GM12875 (cell line): ENCODE measurements around the gene GRIK4.

Experiments
- H3K4me3 ChIP-seq: one replicate; pipeline ENCODE4 v1.5.1; 2011; ENCODE audit warnings: low read depth, low read length, control low read depth
- CTCF ChIP-seq: IDR thresholded peaks from 2 replicates; pipeline ENCODE4 v1.5.1; 2011; ENCODE audit warnings: low read depth, mild to moderate bottlenecking, control low read depth, inconsistent platforms, low read length, moderate library complexity, borderline replicate concordance; ENCODE audit not compliant: insufficient read depth

The GRIK4 gene

DNA sequence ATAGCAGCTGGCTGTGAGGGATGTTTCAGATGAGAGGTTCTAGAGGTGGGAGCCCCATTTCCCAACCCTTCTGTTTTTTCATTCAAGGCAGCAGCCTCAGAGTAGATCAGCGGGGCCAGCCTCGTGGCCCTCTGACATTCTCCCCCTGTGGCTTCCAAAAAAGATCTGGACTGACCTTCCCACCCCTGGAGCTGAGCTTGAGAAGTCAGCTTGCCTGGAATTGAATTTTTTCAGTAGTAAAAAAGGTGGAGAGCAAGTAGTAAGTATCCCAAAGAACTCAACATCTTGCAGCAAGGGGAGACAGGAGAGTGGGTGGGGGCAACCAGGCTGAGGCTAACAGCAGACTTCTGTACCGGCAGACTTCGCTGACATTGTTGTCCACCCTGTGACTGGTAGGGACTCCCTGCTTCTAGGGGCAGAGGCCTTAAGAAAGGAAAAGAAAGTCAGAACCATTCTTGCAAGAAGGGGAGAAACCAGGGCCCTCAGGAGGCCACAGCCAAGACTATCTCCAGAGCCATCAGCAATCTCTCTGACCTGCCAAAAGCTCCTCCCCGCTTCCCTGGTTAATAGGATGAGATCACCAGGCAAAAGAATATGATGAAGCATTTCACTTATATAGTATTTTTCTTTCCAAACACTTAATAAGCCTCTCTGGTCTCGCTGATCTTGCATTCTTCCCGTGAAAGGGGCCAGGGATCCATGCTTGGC, 2.0 kb upstream of the GRIK4 start:
- TF ChIP-seq CTCF = no peak
- H3K4me3 ChIP-seq = no peak overlapping the region

DNA sequence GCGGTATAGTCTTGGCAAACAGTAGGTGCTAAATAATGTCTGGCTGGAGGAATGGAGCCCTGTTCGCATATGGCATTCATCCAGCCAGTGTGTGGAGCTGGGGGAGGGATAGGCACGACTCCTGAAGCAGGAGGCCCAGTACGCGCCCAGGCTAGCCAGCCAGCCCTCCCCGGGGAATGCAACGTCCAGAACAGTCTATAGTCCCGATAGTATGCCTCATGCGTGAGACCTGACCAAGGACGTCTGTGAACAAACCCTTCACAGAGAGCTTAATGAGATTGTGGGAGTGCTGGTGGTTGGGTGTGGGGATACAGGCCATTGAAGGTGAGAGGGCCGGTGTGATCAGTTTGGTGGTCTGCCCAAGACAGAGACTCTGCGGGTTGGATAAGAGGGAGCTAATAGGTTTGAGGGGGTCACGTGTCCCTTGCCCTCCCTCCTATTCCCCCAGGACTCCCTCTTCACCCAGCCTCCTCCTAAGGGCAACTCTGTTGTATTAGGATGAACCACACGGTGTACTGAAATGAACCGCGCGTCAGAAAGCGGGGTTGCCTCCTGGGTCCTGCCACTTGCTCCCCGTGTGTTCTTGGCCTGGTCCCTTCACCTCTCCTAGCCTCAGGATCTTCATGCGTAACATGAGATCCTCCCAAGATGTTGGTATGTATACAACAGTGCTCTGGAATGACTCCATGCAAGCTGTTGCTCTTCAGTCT, 987 bp upstream of the GRIK4 start:
- no peak for TF ChIP-seq CTCF
- no peak overlapping the region for H3K4me3 ChIP-seq

DNA sequence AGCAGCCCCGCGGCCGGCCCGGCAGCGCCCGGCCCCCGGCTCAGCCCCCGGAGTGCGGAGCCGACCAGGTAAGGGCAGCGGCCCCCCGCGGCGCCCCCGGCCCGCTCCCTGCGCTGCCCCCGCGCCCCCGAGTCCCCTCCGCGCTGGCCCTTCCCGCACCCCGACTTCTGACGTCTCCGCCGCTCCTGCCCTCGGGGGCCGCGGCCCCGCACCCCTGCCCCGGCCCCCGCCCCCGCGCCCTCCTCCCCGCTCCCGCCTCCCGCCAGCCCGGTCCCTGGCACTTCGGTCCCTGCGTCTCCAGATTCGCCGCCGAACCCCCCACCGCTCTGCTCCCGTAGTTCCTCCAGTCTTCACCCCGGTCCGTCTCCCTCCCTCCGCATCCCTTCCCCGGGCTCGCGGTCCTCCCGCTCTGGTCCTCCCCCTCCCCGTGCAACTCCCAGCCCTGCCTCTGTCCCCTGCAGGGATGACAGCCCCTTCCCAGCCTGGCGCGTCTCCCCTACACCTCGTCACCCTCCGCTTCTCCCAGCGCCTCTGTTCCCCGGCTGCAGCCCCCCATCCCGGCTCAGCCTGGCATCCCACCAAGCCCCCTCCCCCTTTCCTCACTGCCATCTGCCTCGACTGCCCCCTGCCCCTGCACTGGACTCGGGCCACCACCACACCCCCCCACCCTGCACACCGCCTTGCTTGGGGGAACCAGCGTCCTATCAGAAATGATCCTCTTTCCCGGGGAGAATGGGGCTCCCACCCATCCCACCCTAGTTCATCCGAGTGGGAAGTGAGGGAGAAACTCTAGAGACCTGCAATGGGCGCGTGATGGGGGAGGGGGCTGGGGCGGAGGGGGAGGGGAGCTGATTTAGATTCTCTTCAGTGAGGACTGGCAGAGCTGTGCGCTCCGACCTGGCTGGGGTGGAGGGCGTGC, 531 bp downstream of the GRIK4 start:
- no peak overlapping the region for H3K4me3 ChIP-seq
- no peak for TF ChIP-seq CTCF

DNA sequence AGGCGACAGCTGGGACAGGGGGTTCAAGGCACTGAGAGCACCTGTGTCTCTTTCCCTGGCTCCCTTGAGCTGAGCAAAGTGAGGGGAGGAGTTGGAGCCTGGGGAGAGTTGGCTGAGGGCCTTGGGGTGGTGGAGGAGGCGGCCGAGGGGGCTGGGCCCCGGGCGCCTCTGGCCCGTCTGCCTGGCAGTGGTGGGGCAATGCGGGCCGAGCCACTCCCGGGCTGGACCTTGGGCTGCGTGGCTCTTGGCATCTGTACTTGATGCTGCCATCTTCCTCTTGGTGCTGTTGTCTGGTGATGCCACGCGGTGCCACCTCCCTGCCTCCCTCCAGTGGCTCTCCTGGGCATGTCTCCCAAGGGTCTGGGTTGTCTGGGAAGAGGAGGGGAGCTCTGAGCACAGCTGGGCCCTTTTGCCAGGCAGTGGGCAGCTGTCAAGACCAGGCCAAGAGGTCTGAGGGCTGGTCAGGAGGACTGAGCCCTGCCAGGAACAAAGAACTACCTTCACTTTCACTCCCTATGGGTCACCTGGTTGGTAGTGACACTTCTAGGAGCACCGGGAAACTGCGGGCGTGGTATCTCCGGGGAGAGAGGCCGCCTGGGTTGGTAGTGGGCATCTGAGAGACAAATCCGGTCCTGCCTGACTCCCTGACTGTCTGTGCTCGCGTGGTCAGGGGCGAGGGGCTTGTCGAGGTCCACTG, 1.3 kb downstream of the GRIK4 start:
- no peak for TF ChIP-seq CTCF
- H3K4me3 ChIP-seq = no peak overlapping the region

GRCh38 chr11:120513436-120514315, 2.1 kb downstream of the GRIK4 start:
- TF ChIP-seq CTCF = no peak

More at GRCh38 chr11:120513436-120514315, 2.1 kb downstream of the GRIK4 start:
- no peak overlapping the region for H3K4me3 ChIP-seq
